GM19035 (cell line): ENCODE measurements around the gene ZNF512B.
"Not testable (repeated sequence)": the region's sequence is repeated elsewhere in the genome, so short reads cannot be mapped to it uniquely, and the experiment has no call there.

ENCODE experiments used
- ATAC-seq: cut with Tn5 transposase; IDR thresholded peaks from one replicate; pipeline ENCODE4 v1.9.1; 2021; ENCODE audit not compliant: unreplicated experiment

The ZNF512B gene, protein sequence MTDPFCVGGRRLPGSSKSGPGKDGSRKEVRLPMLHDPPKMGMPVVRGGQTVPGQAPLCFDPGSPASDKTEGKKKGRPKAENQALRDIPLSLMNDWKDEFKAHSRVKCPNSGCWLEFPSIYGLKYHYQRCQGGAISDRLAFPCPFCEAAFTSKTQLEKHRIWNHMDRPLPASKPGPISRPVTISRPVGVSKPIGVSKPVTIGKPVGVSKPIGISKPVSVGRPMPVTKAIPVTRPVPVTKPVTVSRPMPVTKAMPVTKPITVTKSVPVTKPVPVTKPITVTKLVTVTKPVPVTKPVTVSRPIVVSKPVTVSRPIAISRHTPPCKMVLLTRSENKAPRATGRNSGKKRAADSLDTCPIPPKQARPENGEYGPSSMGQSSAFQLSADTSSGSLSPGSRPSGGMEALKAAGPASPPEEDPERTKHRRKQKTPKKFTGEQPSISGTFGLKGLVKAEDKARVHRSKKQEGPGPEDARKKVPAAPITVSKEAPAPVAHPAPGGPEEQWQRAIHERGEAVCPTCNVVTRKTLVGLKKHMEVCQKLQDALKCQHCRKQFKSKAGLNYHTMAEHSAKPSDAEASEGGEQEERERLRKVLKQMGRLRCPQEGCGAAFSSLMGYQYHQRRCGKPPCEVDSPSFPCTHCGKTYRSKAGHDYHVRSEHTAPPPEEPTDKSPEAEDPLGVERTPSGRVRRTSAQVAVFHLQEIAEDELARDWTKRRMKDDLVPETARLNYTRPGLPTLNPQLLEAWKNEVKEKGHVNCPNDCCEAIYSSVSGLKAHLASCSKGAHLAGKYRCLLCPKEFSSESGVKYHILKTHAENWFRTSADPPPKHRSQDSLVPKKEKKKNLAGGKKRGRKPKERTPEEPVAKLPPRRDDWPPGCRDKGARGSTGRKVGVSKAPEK

DNA sequence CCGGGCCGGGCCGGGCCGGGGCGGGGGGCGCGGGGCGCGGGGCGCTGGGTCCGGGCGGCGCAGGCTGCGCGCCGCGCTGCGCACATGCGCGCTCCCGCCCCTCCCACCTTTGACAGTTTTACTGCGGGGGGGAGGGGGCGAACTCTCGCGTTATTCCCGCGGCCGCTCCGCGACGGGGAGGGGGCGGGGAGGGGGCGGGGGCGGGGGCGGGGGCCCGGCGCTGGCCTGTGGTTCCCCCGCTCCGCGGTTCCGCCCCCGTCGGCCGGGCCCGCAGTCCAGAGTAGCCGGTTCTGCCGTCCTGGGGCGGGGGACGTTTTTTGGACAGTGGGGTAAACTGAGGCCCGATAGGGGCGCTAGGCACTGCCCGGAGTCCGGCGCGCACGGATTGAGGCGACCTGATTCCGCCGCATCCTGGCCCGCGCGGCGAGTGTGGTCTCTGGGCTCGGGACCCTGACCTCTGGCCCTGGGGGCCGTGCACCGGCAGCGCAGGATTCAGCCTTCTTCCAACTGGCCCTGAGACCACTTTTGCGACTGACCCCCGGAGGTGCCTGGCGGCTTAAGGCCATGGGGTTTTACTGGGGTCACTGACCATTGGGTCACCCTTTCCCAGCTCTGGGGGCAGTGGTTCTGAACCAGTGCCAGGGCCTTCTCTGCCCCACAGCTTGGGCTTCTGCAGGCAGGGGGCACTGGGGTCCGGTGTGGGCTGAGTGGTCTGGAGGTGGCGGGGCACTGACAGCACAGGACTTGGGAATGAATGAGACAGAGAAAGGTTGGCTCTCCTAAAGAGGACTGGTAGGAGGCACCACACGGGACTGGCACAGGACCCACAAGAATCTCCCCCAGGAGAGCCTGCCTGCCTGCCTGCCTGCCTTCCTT, at the start of gene ZNF512B:
Gene ZNF512B, minus strand, starts transcription at position 93 of the 876 bp plus-strand sequence. CDS start 1,980 bp downstream, outside the sequence.
- ATAC-seq, result no peak

- ATAC-seq, result no peak
These were observed 45.9 kb upstream of the ZNF512B start for GRCh38 chr20:64015635-64016034.

- ATAC-seq, result not testable (repeated sequence)
These were observed 42.8 kb upstream of the ZNF512B start for GRCh38 chr20:64012385-64013154.

- ATAC-seq, result no peak
These were observed 41.6 kb upstream of the ZNF512B start for GRCh38 chr20:64011366-64011779.

- ATAC-seq, result no peak
These were observed 41.0 kb upstream of the ZNF512B start for GRCh38 chr20:64010711-64011237.

DNA sequence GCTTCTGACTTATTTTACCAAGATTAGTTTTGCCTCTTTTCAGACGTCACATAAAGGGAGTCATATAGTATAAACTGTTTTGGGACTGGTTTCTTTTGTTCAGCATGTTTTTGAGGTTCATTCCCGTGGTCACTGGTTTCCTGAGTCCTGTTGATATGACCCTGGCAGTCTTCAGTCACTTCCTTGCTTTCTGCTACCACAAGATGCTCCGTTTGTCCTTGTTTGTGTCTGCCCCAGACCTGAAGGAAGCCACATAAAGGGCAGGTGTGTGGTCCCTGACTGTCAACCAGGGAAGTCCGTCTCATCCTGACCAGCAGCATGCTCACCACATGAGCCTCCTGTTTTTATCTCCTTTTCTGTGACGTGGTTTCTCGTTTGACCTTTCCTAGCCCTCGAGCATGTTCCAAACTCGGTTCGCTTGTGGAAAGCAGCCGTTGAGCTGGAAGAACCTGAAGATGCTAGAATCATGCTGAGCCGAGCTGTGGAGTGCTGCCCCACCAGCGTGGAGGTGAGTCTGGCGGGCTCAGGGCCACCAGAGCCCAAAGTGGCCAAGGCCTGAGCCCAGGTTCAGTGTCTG, 40.2 kb upstream of the ZNF512B start:
- no peak for ATAC-seq

DNA sequence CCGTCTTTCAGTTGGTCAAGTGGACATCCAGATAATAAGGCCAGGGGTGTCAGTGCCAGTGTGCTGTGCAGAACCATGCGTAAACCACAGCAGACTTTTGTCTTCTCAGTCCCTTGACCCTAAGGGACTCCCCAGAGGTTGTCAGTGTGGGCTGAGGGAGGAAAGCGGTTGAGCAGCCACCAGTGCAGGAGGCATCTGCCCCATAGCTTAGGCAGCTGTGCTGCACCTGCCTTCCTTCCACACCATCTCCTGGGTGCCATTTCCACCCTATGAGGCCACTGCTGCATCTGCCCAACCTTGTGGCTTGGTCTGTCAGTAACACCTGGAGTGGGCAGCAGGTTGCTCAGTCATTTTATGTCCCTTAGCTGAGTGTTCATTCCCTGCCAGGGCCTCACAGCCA, 37.2 kb upstream of the ZNF512B start:
- ATAC-seq, result no peak

- ATAC-seq, result no peak
These were observed 36.8 kb upstream of the ZNF512B start for GRCh38 chr20:64006490-64006889.

- no peak for ATAC-seq
These were observed 35.7 kb upstream of the ZNF512B start for GRCh38 chr20:64005394-64005793.

DNA sequence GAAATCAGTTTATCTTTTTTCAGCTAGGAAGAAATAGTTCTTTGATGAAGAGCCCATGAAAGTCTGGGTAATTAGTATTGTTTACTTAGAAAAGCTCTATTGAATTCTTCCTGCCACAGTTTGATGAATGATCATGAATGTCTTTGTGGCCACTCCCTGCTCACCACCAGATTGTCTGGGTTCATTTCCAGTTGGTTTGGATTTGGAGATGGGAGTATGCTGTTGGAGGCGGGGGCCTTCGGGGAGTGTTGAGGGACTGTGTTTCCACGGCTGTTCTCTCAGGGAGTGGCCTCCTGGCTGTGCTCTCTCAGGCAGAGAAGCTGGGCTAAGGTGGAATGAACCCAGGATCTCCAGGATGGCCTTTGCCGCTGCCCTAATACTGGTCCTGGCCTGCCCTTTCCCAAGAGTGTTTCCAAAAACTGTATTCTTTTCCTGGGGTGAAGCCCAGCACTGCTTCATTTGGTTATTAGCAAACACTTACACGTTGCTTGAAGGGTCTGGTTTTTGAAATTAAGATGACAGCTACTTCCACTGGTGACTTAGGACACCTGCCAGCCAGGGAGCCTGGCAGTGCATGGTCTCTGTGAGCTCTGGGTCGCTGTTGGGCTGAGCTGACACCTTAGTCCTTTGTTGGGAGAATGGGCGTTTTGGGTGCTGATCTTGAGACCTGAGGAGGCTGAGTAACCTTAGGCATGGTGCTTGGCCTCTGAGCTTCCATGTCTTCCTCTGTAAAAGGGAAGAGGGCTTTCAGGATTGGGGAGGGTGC, 34.4 kb upstream of the ZNF512B start:
- no peak for ATAC-seq

DNA sequence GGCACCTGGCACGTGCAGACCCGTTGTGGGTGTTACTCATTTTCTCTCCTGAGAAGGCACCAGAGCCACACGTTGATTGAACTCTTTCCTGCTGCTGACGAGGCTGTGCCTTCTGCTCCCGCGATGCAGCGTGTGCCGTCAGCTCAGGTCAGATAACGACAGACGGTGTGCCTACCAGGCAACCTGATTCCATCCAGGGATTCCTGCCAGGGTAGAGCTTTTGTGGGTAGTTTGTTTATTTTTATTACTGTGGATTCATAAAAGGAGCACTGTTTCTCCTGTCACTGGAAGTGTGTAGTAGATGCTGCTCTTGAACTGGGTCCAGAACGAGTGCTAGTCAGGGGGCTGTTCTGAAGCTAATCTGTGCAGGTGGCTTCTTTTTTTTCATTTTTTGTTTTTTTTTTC, 31.9 kb upstream of the ZNF512B start:
- no peak for ATAC-seq

- ATAC-seq, result no peak
These were observed 31.2 kb upstream of the ZNF512B start for GRCh38 chr20:64000906-64001305.

GRCh38 chr20:63982937-63983336, 13.2 kb upstream of the ZNF512B start:
- no peak for ATAC-seq

GRCh38 chr20:63980806-63981728, 11.3 kb upstream of the ZNF512B start, which contains the start of gene PRPF6:
Gene PRPF6 (plus strand): TSS chr20:63981132. CDS start chr20:63981246, 114 bp downstream.
- ATAC-seq, result peak; percentile 66

- peak; percentile 25 for ATAC-seq
These were observed 10.6 kb upstream of the ZNF512B start for GRCh38 chr20:63980317-63980805.

DNA sequence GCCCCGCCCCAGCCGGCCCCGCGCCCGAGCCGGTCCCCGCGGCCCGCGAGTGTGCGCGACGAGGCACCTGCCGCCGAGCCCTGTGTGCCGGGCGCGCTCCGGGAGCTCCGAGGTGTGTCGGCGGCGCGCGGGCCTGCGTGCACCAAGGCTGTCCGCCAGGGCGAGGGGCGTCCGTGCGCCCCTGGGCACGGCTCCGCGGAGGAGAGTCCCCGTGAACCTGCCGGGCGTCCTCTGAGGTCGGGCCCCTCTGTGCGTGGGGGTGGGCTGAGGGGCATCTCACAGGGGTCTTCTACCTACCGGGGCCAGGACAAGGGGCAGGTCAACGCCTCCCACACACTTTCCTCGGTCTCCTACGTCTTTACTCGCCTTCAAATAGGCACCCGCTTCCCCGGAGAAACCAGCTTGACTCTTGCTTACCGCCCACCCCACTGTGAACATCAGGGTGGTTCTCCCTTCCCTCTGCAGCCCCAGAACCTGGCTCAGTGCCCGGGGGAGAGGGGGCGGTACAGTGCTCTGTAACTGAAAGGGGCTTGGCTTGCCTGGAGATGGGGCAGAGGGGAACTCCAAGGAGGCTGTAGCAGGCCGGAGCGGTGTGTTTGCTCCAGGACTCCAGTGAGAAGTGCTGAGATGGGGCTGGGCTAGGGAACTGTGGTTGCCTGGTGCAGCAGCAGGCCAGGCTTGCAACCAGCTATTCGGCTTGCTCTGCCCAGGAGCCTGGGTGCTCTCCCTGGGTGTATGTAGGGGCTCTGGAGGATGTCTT, 10.0 kb upstream of the ZNF512B start, which contains the start of gene SAMD10:
Gene SAMD10, minus strand, starts transcription at position 86 of the 760 bp plus-strand sequence. CDS start 175 bp downstream, outside the sequence.
- ATAC-seq, result peak; percentile 21

- ATAC-seq, result no peak
These were observed 9.5 kb upstream of the ZNF512B start for GRCh38 chr20:63979229-63979556.
